IMR-90 (cell line): Measurements from ENCODE around the gene OR4N2. TPM values are rescaled to one million over a fixed set of nuclear protein-coding genes. Genes with fewer than 3 reads are reported as not detected.

Source experiments
- polyA plus RNA-seq, 3 experiments: library from polyadenylated mRNA; depleted of rRNA; stranded (reverse); fragments of >200 nt; gene quantifications; 2 replicates each; pipeline ENCODE4 v1.2.3, GENCODE V29; 2012; ENCODE audit warnings: low replicate concordance in 1 of 3
- total RNA-seq: library from RNA; depleted of rRNA; stranded (reverse); fragments of >200 nt; gene quantifications from 2 replicates; pipeline ENCODE4 v1.2.3, GENCODE V29; 2012; rRNA removed

OR4N2 gene
- total and polyA plus RNA-seq, 2 of the 4 experiments (the other 2 are of a cell fraction), result not detected

Other genes with a start within 250 kb of the OR4N2 start
- gene OR11H2, start 89.9 kb upstream of the OR4N2 start, total RNA-seq, result not detected in 2 replicates
- gene OR11H2, start 89.9 kb upstream of the OR4N2 start, polyA plus RNA-seq (2012; rRNA removed), result not detected in 2 replicates
- gene OR4Q3, start 60.2 kb upstream of the OR4N2 start, total RNA-seq, result not detected in 2 replicates
- not detected in 2 replicates for gene OR4Q3, start 60.2 kb upstream of the OR4N2 start, polyA plus RNA-seq (2012; rRNA removed)
- gene OR4M1, start 30.3 kb upstream of the OR4N2 start, total RNA-seq, result not detected in 2 replicates
- gene OR4M1, start 30.3 kb upstream of the OR4N2 start, polyA plus RNA-seq (2012; rRNA removed), result not detected in 2 replicates
- not detected in 2 replicates for gene OR4K2, start 71.4 kb downstream of the OR4N2 start, total RNA-seq
- gene OR4K2, start 71.4 kb downstream of the OR4N2 start, polyA plus RNA-seq (2012; rRNA removed), result not detected in 2 replicates
- not detected in 2 replicates for gene OR4K5, start 116.8 kb downstream of the OR4N2 start, total RNA-seq
- gene OR4K5, start 116.8 kb downstream of the OR4N2 start, polyA plus RNA-seq (2012; rRNA removed), result not detected in 2 replicates
- gene OR4K1, start 127.1 kb downstream of the OR4N2 start, total RNA-seq, result not detected in 2 replicates
- gene OR4K1, start 127.1 kb downstream of the OR4N2 start, polyA plus RNA-seq (2012; rRNA removed), result not detected in 2 replicates
- not detected in 2 replicates for gene OR4K15, start 171.8 kb downstream of the OR4N2 start, total RNA-seq
- not detected in 2 replicates for gene OR4K15, start 171.8 kb downstream of the OR4N2 start, polyA plus RNA-seq (2012; rRNA removed)
- gene OR4Q2, start 198.4 kb downstream of the OR4N2 start, total RNA-seq, result not detected in 2 replicates
- gene OR4Q2, start 198.4 kb downstream of the OR4N2 start, polyA plus RNA-seq (2012; rRNA removed), result not detected in 2 replicates
- not detected in 2 replicates for gene OR4K14, start 215.5 kb downstream of the OR4N2 start, total RNA-seq
- gene OR4K14, start 215.5 kb downstream of the OR4N2 start, polyA plus RNA-seq (2012; rRNA removed), result not detected in 2 replicates
- not detected in 2 replicates for gene OR4K13, start 232.3 kb downstream of the OR4N2 start, total RNA-seq
- gene OR4K13, start 232.3 kb downstream of the OR4N2 start, polyA plus RNA-seq (2012; rRNA removed), result not detected in 2 replicates